ENCODE results near the gene SPTBN4.
"Not testable (repeated sequence)": the region's sequence is repeated elsewhere in the genome, so short reads cannot be mapped to it uniquely, and the experiment has no call there.

SPTBN4 gene

GRCh38 chr19:40466985-40467734 lies at the start of gene SPTBN4:
TSS of gene SPTBN4 (plus strand) at chr19:40467001. CDS start at chr19:40472622, 5,621 bp downstream.
- DNase-seq, result no peak

GRCh38 chr19:40417643-40417981 lies 49.2 kb upstream of the SPTBN4 start:
- no peak for DNase-seq

- DNase-seq, result no peak
These were observed 48.8 kb upstream of the SPTBN4 start for GRCh38 chr19:40418040-40418439.

GRCh38 chr19:40419066-40419612 lies 47.7 kb upstream of the SPTBN4 start:
- no peak for DNase-seq

GRCh38 chr19:40419780-40420179 lies 47.0 kb upstream of the SPTBN4 start:
- no peak for DNase-seq

- DNase-seq, result no peak
These were observed 46.4 kb upstream of the SPTBN4 start for GRCh38 chr19:40420451-40420765.

- peak; percentile 82 for DNase-seq
These were observed 45.7 kb upstream of the SPTBN4 start for GRCh38 chr19:40420766-40421765.

- no peak for DNase-seq
These were observed 44.6 kb upstream of the SPTBN4 start for GRCh38 chr19:40421993-40422747.

- DNase-seq, result no peak
These were observed 43.8 kb upstream of the SPTBN4 start for GRCh38 chr19:40422748-40423566.

- DNase-seq, result no peak
These were observed 42.9 kb upstream of the SPTBN4 start for GRCh38 chr19:40423938-40424337.

- no peak for DNase-seq
These were observed 42.0 kb upstream of the SPTBN4 start for GRCh38 chr19:40424637-40425449.

- peak; percentile 100 for DNase-seq
These were observed 41.1 kb upstream of the SPTBN4 start, which contains the start of gene SERTAD1 for GRCh38 chr19:40425450-40426287. TSS of gene SERTAD1 (minus strand) at chr19:40425992. CDS start at chr19:40423546, 2,446 bp downstream.

GRCh38 chr19:40428197-40428596 lies 38.6 kb upstream of the SPTBN4 start:
- not testable (repeated sequence) for DNase-seq

- DNase-seq, result not testable (repeated sequence)
These were observed 36.6 kb upstream of the SPTBN4 start for GRCh38 chr19:40430242-40430641.

- no peak for DNase-seq
These were observed 35.1 kb upstream of the SPTBN4 start for GRCh38 chr19:40431698-40432097.

- DNase-seq, result not testable (repeated sequence)
These were observed 34.0 kb upstream of the SPTBN4 start for GRCh38 chr19:40432760-40433159.

GRCh38 chr19:40433391-40434216 lies 33.2 kb upstream of the SPTBN4 start:
- DNase-seq, result peak; percentile 55

GRCh38 chr19:40438284-40438683 lies 28.5 kb upstream of the SPTBN4 start:
- DNase-seq, result no peak

GRCh38 chr19:40441719-40442253 lies 25.0 kb upstream of the SPTBN4 start:
- DNase-seq, result no peak

All from CD4-positive, alpha-beta T cell treated with Interleukin-10 for 1 hour (primary cell).